ENCODE measurements around the gene SPDYE6. TPM values are rescaled to one million over a fixed set of nuclear protein-coding genes. Genes with fewer than 3 reads are reported as not detected.

Gene SPDYE6
- total RNA-seq, 4 donors from 2014 or later, result not detected

- H3K9me3 ChIP-seq, result no peaks in the 10 kb centered on the region
- TF ChIP-seq POLR2AphosphoS5 (IDR thresholded peaks at IDR 0.05) (no peak), CTCF (IDR thresholded peaks at IDR 0.05) (no peak), POLR2A (IDR thresholded peaks at IDR 0.05) (no peak), EP300 (IDR thresholded peaks at IDR 0.05) (no peak)
- WGBS, 2 donors (ENCODE audit: low coverage in 1 of 2), result 61% methylated on average over 5 of the region's 8 CpGs; no CpG with 5 or more reads in 1 of the 2 donors
- H3K4me1 ChIP-seq, result no peaks in the 10 kb centered on the region
- H3K4me3 ChIP-seq, result no peak overlapping the region
- no peak for ATAC-seq
- no peak overlapping the region for H3K27ac ChIP-seq
- H3K36me3 ChIP-seq, result no peaks in the 10 kb centered on the region
- peaks cover 64% of the 10 kb centered on the region for H3K27me3 ChIP-seq
Measured at GRCh38 chr7:102322202-102322715, 34.0 kb downstream of the SPDYE6 start.

GRCh38 chr7:102321351-102322201 is 34.7 kb downstream of the SPDYE6 start:
- no peak for ATAC-seq
- Histone ChIP-seq H3K27ac (peak overlapping the region in 2 of 4 donors; percentile 17 to 46), H3K4me1 (no peaks in the 10 kb centered on the region), H3K27me3 (peaks cover 61% of the 10 kb centered on the region), H3K9me3 (no peaks in the 10 kb centered on the region), H3K36me3 (no peaks in the 10 kb centered on the region), H3K4me3 (peak overlapping the region in 1 of 2 donors; percentile 10)
- no peak for TF ChIP-seq CTCF (IDR thresholded peaks at IDR 0.05)
- TF ChIP-seq POLR2AphosphoS5 (IDR thresholded peaks at IDR 0.05), result no peak
- no peak for TF ChIP-seq EP300 (IDR thresholded peaks at IDR 0.05)
- 54 to 100% methylated on average over 1 to 9 of the region's 73 CpGs for WGBS, 2 donors (ENCODE audit: low coverage in 1 of 2)

- no peak overlapping the region for H3K4me3 ChIP-seq
- no peaks in the 10 kb centered on the region for H3K36me3 ChIP-seq
- TF ChIP-seq POLR2A (IDR thresholded peaks at IDR 0.05) (no peak), EP300 (IDR thresholded peaks at IDR 0.05) (no peak), CTCF (IDR thresholded peaks at IDR 0.05) (no peak), POLR2AphosphoS5 (IDR thresholded peaks at IDR 0.05) (no peak)
- H3K4me1 ChIP-seq, result no peaks in the 10 kb centered on the region
- H3K27me3 ChIP-seq, result peaks cover 53% of the 10 kb centered on the region
- no peaks in the 10 kb centered on the region for H3K9me3 ChIP-seq
- no peak overlapping the region for H3K27ac ChIP-seq
- 80 to 92% methylated on average over 7 to 20 of the region's 37 CpGs for WGBS, 2 donors (ENCODE audit: low coverage in 1 of 2)
- no peak for ATAC-seq
Measured at GRCh38 chr7:102320601-102321350, 35.5 kb downstream of the SPDYE6 start.

DNA sequence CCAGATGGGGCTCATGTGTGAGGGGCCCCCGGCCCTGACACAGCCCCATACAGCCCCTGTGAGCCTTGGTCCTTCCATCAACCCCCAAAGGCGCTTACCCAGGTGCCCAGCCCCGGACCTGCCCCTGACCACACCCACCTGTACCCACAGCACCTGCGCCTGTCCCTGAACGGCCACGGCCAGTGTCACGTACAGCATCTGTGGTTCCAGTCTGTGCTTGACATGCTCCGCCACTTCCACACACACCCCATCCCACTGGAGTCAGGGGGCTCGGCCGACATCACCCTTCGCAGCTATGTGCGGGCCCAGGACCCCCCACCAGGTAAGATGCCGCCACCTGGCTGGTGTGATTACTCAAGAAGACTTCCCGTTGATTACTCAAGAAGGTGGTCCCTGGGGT is 36.1 kb downstream of the SPDYE6 start:
- no peak overlapping the region for H3K27ac ChIP-seq
- TF ChIP-seq EP300 (IDR thresholded peaks at IDR 0.05) (no peak), POLR2AphosphoS5 (IDR thresholded peaks at IDR 0.05) (no peak), POLR2A (IDR thresholded peaks at IDR 0.05) (no peak), CTCF (IDR thresholded peaks at IDR 0.05) (no peak)
- peaks cover 47% of the 10 kb centered on the region for H3K27me3 ChIP-seq
- peaks cover 0 to under 1% of the 10 kb centered on the region in 2 donors for H3K36me3 ChIP-seq
- no peaks in the 10 kb centered on the region for H3K4me1 ChIP-seq
- no peak for ATAC-seq
- H3K4me3 ChIP-seq, result no peak overlapping the region
- H3K9me3 ChIP-seq, result no peaks in the 10 kb centered on the region
- WGBS, 2 donors (ENCODE audit: low coverage in 1 of 2), result 100% methylated on average over 1 of the region's 14 CpGs; no CpG with 5 or more reads in 1 of the 2 donors
